ENCODE measurements around the gene GSG1.

GRCh38 chr12:13130981-13131380, 27.5 kb upstream of the GSG1 start:
- no peak for TF ChIP-seq POLR2AphosphoS5 (IDR thresholded peaks at IDR 0.05; ENCODE audit: borderline replicate concordance, low read depth, low read length)
- TF ChIP-seq EZH2 (IDR thresholded peaks at IDR 0.05), result no peak
